ENCODE data around the gene CAPN13.

Gene CAPN13

DNA sequence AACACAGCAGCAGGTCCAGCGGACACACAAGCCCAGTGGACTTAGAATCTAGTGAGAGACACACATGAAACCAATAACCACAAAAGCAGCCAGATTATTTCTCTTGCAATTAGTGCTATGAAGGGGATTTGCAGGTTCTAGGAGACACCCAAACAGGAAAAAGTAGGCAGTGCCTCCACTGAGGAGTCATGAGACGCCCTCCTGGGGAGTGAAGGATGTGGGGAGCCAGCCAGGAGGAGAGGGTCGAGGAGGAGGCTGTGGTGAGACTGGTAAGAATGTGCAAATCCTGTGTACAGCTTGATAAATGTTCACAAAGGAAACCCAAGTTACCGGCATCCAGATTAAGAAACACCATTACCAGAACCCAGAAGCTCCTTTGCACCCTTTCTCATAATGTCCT lies 2.7 kb upstream of the CAPN13 start:
- TF ChIP-seq EZH2phosphoT487 (IDR thresholded peaks at IDR 0.05; ENCODE audit: borderline replicate concordance, low read length) = no peak
- TF ChIP-seq, protein P1, sequence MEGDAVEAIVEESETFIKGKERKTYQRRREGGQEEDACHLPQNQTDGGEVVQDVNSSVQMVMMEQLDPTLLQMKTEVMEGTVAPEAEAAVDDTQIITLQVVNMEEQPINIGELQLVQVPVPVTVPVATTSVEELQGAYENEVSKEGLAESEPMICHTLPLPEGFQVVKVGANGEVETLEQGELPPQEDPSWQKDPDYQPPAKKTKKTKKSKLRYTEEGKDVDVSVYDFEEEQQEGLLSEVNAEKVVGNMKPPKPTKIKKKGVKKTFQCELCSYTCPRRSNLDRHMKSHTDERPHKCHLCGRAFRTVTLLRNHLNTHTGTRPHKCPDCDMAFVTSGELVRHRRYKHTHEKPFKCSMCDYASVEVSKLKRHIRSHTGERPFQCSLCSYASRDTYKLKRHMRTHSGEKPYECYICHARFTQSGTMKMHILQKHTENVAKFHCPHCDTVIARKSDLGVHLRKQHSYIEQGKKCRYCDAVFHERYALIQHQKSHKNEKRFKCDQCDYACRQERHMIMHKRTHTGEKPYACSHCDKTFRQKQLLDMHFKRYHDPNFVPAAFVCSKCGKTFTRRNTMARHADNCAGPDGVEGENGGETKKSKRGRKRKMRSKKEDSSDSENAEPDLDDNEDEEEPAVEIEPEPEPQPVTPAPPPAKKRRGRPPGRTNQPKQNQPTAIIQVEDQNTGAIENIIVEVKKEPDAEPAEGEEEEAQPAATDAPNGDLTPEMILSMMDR (IDR thresholded peaks at IDR 0.05; ENCODE audit: low read depth, low read length, poor library complexity, severe bottlenecking) = no peak
- no peaks in the 10 kb centered on the region for H4K20me1 ChIP-seq (ENCODE audit: control insufficient read depth, insufficient read depth, low read depth, low read length)
- no peaks in the 10 kb centered on the region for H3K9me2 ChIP-seq (replicated peaks; ENCODE audit: control insufficient read depth, low read length)
- H3K27me3 ChIP-seq (ENCODE audit: control insufficient read depth, low read length) = no peaks in the 10 kb centered on the region
- H3K27ac ChIP-seq (ENCODE audit: low read depth, low read length) = no peak overlapping the region
- H3K4me1 ChIP-seq (ENCODE audit: control insufficient read depth, low read length) = no peaks in the 10 kb centered on the region
- H3K9me3 ChIP-seq (ENCODE audit: control insufficient read depth, insufficient read depth, low read length) = no peaks in the 10 kb centered on the region
- H3F3A ChIP-seq (ENCODE audit: control insufficient read depth, insufficient read depth) = no peaks in the 10 kb centered on the region
- H3K36me3 ChIP-seq (ENCODE audit: control insufficient read depth, low read length) = no peaks in the 10 kb centered on the region
- H3K4me3 ChIP-seq (ENCODE audit: low read length) = no peak overlapping the region
- no peak overlapping the region for H3K4me2 ChIP-seq (ENCODE audit: low read length)
- no peaks in the 10 kb centered on the region for H3K79me2 ChIP-seq (ENCODE audit: control insufficient read depth, low read length)

DNA sequence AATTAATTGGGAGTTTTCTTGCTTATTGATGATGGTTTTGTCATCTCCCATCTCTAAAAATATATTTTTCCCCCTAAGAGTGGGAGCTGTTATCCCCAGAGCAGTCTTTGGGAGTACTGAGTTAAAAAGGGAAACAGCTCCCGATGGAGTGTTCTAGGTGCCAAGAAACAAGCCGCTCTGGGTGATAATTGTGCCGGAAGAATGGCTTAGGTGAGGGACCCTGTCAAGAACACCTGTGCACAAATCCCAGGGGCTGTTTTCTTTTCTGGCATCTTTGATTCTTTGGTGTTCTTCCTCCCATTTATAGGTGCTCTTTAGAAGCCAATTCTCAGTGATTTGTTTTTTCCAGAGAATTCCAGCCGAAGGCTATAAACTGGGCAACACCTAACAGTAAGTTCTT lies 1.4 kb upstream of the CAPN13 start:
- Histone ChIP-seq H3K9me3 (ENCODE audit: control insufficient read depth, insufficient read depth, low read length) (no peaks in the 10 kb centered on the region), H3K79me2 (ENCODE audit: control insufficient read depth, low read length) (no peaks in the 10 kb centered on the region), H3K4me3 (ENCODE audit: low read length) (no peak overlapping the region), H4K20me1 (ENCODE audit: control insufficient read depth, insufficient read depth, low read depth, low read length) (no peaks in the 10 kb centered on the region), H3K4me2 (ENCODE audit: low read length) (no peak overlapping the region), H3K27ac (ENCODE audit: low read depth, low read length) (no peak overlapping the region), H3K9me2 (replicated peaks; ENCODE audit: control insufficient read depth, low read length) (no peaks in the 10 kb centered on the region), H3K4me1 (ENCODE audit: control insufficient read depth, low read length) (no peaks in the 10 kb centered on the region), H3F3A (ENCODE audit: control insufficient read depth, insufficient read depth) (no peaks in the 10 kb centered on the region), H3K27me3 (ENCODE audit: control insufficient read depth, low read length) (no peaks in the 10 kb centered on the region), H3K36me3 (ENCODE audit: control insufficient read depth, low read length) (no peaks in the 10 kb centered on the region)
- TF ChIP-seq EZH2phosphoT487 (IDR thresholded peaks at IDR 0.05; ENCODE audit: borderline replicate concordance, low read length) = no peak
- TF ChIP-seq, protein P1 (IDR thresholded peaks at IDR 0.05; ENCODE audit: low read depth, low read length, poor library complexity, severe bottlenecking) = no peak

DNA sequence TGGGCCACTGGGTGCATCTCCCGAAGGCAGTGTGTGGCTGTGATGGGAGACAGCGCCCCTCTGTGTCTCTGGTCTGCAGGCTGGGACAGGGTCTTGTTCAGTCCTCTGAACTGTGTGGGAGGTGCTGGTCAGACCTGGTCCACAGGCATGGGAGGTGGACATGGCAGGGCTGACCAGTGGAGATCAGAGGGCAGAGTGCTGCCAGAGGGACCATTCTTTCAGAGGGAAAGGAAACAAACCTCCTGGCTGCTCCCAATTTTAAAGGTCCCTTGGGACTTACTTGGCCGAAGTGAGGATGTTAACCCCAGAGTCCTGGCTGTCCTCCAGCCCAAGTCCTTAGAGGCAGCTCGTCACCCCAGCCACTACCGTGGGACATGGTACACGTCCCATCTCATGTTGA lies 4.0 kb downstream of the CAPN13 start:
- H3K79me2 ChIP-seq (ENCODE audit: control insufficient read depth, low read length) = no peaks in the 10 kb centered on the region
- no peaks in the 10 kb centered on the region for H3K9me3 ChIP-seq (ENCODE audit: control insufficient read depth, insufficient read depth, low read length)
- no peaks in the 10 kb centered on the region for H3F3A ChIP-seq (ENCODE audit: control insufficient read depth, insufficient read depth)
- no peaks in the 10 kb centered on the region for H3K27me3 ChIP-seq (ENCODE audit: control insufficient read depth, low read length)
- no peak overlapping the region for H3K4me3 ChIP-seq (ENCODE audit: low read length)
- TF ChIP-seq, protein P1 (IDR thresholded peaks at IDR 0.05; ENCODE audit: low read depth, low read length, poor library complexity, severe bottlenecking) = no peak
- TF ChIP-seq EZH2phosphoT487 (IDR thresholded peaks at IDR 0.05; ENCODE audit: borderline replicate concordance, low read length) = no peak
- H3K4me1 ChIP-seq (ENCODE audit: control insufficient read depth, low read length) = no peaks in the 10 kb centered on the region
- H3K36me3 ChIP-seq (ENCODE audit: control insufficient read depth, low read length) = no peaks in the 10 kb centered on the region
- H3K4me2 ChIP-seq (ENCODE audit: low read length) = no peak overlapping the region
- no peaks in the 10 kb centered on the region for H3K9me2 ChIP-seq (replicated peaks; ENCODE audit: control insufficient read depth, low read length)
- H3K27ac ChIP-seq (ENCODE audit: low read depth, low read length) = no peak overlapping the region
- no peaks in the 10 kb centered on the region for H4K20me1 ChIP-seq (ENCODE audit: control insufficient read depth, insufficient read depth, low read depth, low read length)

DNA sequence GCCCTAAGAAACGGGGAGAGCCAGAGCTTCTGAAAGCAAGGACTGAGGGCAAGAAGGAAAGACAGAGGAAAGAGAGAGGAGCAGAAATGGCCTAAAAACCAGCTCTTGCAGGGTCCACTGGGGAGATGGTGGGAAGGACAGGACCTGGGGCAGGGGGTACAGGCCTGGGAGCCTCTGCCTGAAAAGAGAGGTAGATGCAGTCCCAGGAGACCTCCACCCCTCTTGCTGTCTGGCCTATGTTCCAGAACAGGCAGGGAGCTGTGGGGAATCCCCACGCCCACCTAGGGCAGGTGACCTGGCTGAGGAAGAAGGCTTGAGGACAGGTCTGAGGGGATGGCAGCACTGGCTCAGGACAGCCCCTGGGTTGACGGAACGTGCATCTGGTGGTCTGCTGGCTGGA lies 4.6 kb downstream of the CAPN13 start:
- H3K36me3 ChIP-seq (ENCODE audit: control insufficient read depth, low read length) = no peaks in the 10 kb centered on the region
- H3F3A ChIP-seq (ENCODE audit: control insufficient read depth, insufficient read depth) = no peaks in the 10 kb centered on the region

More for the DNA sequence above, 4.6 kb downstream of the CAPN13 start:
- H3K4me3 ChIP-seq (ENCODE audit: low read length) = no peak overlapping the region
- H3K9me2 ChIP-seq (replicated peaks; ENCODE audit: control insufficient read depth, low read length) = no peaks in the 10 kb centered on the region
- H3K4me2 ChIP-seq (ENCODE audit: low read length) = no peak overlapping the region
- no peaks in the 10 kb centered on the region for H3K4me1 ChIP-seq (ENCODE audit: control insufficient read depth, low read length)
- TF ChIP-seq EZH2phosphoT487 (IDR thresholded peaks at IDR 0.05; ENCODE audit: borderline replicate concordance, low read length) = no peak
- TF ChIP-seq, protein P1 (IDR thresholded peaks at IDR 0.05; ENCODE audit: low read depth, low read length, poor library complexity, severe bottlenecking) = no peak
- H3K9me3 ChIP-seq (ENCODE audit: control insufficient read depth, insufficient read depth, low read length) = no peaks in the 10 kb centered on the region
- H3K27ac ChIP-seq (ENCODE audit: low read depth, low read length) = no peak overlapping the region
- H3K79me2 ChIP-seq (ENCODE audit: control insufficient read depth, low read length) = no peaks in the 10 kb centered on the region
- H3K27me3 ChIP-seq (ENCODE audit: control insufficient read depth, low read length) = no peaks in the 10 kb centered on the region
- H4K20me1 ChIP-seq (ENCODE audit: control insufficient read depth, insufficient read depth, low read depth, low read length) = no peaks in the 10 kb centered on the region
